ENCODE measurements around the gene COX7B2.

The COX7B2 gene

GRCh38 chr4:46909078-46909477 is at the start of gene COX7B2:
Gene COX7B2, minus strand, starts transcription at chr4:46909245. Its CDS starts 174,053 bp downstream, at chr4:46735192.
- no peak for TF ChIP-seq GATA1 (IDR thresholded peaks at IDR 0.05; ENCODE audit: low read depth, low read length)
- TF ChIP-seq POLR2A (IDR thresholded peaks at IDR 0.05; ENCODE audit: low read length), result no peak
- no peak for DNase-seq

GRCh38 chr4:46956451-46956850 is 47.4 kb upstream of the COX7B2 start:
- no peak for TF ChIP-seq GATA1 (IDR thresholded peaks at IDR 0.05; ENCODE audit: low read depth, low read length)
- TF ChIP-seq POLR2A (IDR thresholded peaks at IDR 0.05; ENCODE audit: low read length), result no peak
- DNase-seq, result no peak

- TF ChIP-seq POLR2A (IDR thresholded peaks at IDR 0.05; ENCODE audit: low read length) (no peak), GATA1 (IDR thresholded peaks at IDR 0.05; ENCODE audit: low read depth, low read length) (no peak)
- no peak for DNase-seq
Observed at GRCh38 chr4:46955601-46956000, 46.6 kb upstream of the COX7B2 start.

GRCh38 chr4:46954643-46955042 is 45.6 kb upstream of the COX7B2 start:
- TF ChIP-seq POLR2A (IDR thresholded peaks at IDR 0.05; ENCODE audit: low read length), result no peak
- no peak for TF ChIP-seq GATA1 (IDR thresholded peaks at IDR 0.05; ENCODE audit: low read depth, low read length)

GRCh38 chr4:46953564-46953963 is 44.5 kb upstream of the COX7B2 start:
- TF ChIP-seq POLR2A (IDR thresholded peaks at IDR 0.05; ENCODE audit: low read length) (no peak), GATA1 (IDR thresholded peaks at IDR 0.05; ENCODE audit: low read depth, low read length) (no peak)
- no peak for DNase-seq

More at GRCh38 chr4:46954643-46955042, 45.6 kb upstream of the COX7B2 start:
- DNase-seq, result no peak

- DNase-seq, result no peak
- no peak for TF ChIP-seq GATA1 (IDR thresholded peaks at IDR 0.05; ENCODE audit: low read depth, low read length)
- no peak for TF ChIP-seq POLR2A (IDR thresholded peaks at IDR 0.05; ENCODE audit: low read length)
Observed at GRCh38 chr4:46952451-46952850, 43.4 kb upstream of the COX7B2 start.

GRCh38 chr4:46950826-46951225 is 41.8 kb upstream of the COX7B2 start:
- TF ChIP-seq GATA1 (IDR thresholded peaks at IDR 0.05; ENCODE audit: low read depth, low read length), result no peak
- TF ChIP-seq POLR2A (IDR thresholded peaks at IDR 0.05; ENCODE audit: low read length), result no peak
- DNase-seq, result no peak

GRCh38 chr4:46949822-46950221 is 40.8 kb upstream of the COX7B2 start:
- TF ChIP-seq POLR2A (IDR thresholded peaks at IDR 0.05; ENCODE audit: low read length), result no peak

GRCh38 chr4:46947541-46947940 is 38.5 kb upstream of the COX7B2 start:
- TF ChIP-seq POLR2A (IDR thresholded peaks at IDR 0.05; ENCODE audit: low read length), result no peak
- no peak for TF ChIP-seq GATA1 (IDR thresholded peaks at IDR 0.05; ENCODE audit: low read depth, low read length)
- DNase-seq, result no peak

More at GRCh38 chr4:46949822-46950221, 40.8 kb upstream of the COX7B2 start:
- DNase-seq, result no peak

- no peak for DNase-seq
- TF ChIP-seq POLR2A (IDR thresholded peaks at IDR 0.05; ENCODE audit: low read length) (no peak), GATA1 (IDR thresholded peaks at IDR 0.05; ENCODE audit: low read depth, low read length) (no peak)
Observed at GRCh38 chr4:46946919-46947536, 38.0 kb upstream of the COX7B2 start.

- TF ChIP-seq POLR2A (IDR thresholded peaks at IDR 0.05; ENCODE audit: low read length) (no peak), GATA1 (IDR thresholded peaks at IDR 0.05; ENCODE audit: low read depth, low read length) (no peak)
- DNase-seq, result no peak
Observed at GRCh38 chr4:46945062-46945461, 36.0 kb upstream of the COX7B2 start.

- TF ChIP-seq POLR2A (IDR thresholded peaks at IDR 0.05; ENCODE audit: low read length), result no peak
- no peak for TF ChIP-seq GATA1 (IDR thresholded peaks at IDR 0.05; ENCODE audit: low read depth, low read length)
- no peak for DNase-seq
Observed at GRCh38 chr4:46944345-46944744, 35.3 kb upstream of the COX7B2 start.

GRCh38 chr4:46937493-46937892 is 28.4 kb upstream of the COX7B2 start:
- TF ChIP-seq GATA1 (IDR thresholded peaks at IDR 0.05; ENCODE audit: low read depth, low read length) (no peak), POLR2A (IDR thresholded peaks at IDR 0.05; ENCODE audit: low read length) (no peak)
- no peak for DNase-seq

- no peak for DNase-seq
- TF ChIP-seq POLR2A (IDR thresholded peaks at IDR 0.05; ENCODE audit: low read length), result no peak
- TF ChIP-seq GATA1 (IDR thresholded peaks at IDR 0.05; ENCODE audit: low read depth, low read length), result no peak
Observed at GRCh38 chr4:46934726-46935125, 25.7 kb upstream of the COX7B2 start.

- TF ChIP-seq GATA1 (IDR thresholded peaks at IDR 0.05; ENCODE audit: low read depth, low read length) (no peak), POLR2A (IDR thresholded peaks at IDR 0.05; ENCODE audit: low read length) (no peak)
- DNase-seq, result no peak
Observed at GRCh38 chr4:46933686-46934085, 24.6 kb upstream of the COX7B2 start.

Data from erythroblast (primary cell).